Effector CD4-positive, alpha-beta T cell (primary cell): ENCODE measurements around the gene NCOR2.

Experiments used
- DNase-seq: peaks from one replicate; pipeline ENCODE4 v3.0.0-alpha.2; 2020
- total RNA-seq: gene quantifications from one replicate; lab custom pipeline; 2026; lab: John Stamatoyannopoulos, UW

NCOR2 gene
- total RNA-seq, result 95.1 reads per million, percentile 81 among the genes with 10 or more reads in this experiment

DNA sequence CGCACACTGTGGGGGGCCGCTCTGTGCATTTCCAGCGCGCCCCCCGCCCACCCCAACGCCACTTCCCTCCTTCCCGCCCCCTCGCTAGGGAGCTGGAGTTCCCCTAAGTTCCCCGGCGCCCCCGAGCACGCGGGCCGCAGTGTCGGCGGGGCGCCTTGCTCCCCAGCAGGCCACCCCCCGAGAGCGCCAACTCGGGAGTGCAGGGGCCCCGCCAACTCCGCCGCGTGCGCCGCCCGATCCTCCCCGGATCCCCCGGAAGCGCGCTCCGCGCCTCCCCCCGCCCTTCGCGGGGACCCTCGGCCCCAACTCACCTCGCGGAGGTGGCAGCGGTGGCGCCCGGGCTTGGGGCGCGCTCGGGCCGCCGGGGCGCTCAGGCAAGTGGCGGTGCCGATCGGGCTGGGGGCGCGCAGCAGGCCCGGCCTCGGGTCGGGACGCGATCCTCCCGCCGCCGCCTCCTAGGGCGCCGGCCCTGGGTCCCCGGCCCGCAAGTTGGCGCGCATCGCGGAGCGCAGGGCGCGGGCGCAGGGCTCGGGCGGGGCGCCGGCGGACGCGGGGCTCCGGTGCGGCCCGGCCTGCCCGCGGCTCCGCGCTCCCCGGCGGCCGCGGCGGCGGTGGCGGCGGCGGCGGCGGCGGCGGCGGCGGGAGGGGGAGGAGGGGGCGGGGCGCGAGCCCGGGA lies at the start of gene NCOR2:
Gene NCOR2, minus strand, starts transcription at position 616 of the 676 bp plus-strand sequence. CDS start 72,361 bp downstream, outside the sequence.
- DNase-seq, result peak; percentile 39

DNA sequence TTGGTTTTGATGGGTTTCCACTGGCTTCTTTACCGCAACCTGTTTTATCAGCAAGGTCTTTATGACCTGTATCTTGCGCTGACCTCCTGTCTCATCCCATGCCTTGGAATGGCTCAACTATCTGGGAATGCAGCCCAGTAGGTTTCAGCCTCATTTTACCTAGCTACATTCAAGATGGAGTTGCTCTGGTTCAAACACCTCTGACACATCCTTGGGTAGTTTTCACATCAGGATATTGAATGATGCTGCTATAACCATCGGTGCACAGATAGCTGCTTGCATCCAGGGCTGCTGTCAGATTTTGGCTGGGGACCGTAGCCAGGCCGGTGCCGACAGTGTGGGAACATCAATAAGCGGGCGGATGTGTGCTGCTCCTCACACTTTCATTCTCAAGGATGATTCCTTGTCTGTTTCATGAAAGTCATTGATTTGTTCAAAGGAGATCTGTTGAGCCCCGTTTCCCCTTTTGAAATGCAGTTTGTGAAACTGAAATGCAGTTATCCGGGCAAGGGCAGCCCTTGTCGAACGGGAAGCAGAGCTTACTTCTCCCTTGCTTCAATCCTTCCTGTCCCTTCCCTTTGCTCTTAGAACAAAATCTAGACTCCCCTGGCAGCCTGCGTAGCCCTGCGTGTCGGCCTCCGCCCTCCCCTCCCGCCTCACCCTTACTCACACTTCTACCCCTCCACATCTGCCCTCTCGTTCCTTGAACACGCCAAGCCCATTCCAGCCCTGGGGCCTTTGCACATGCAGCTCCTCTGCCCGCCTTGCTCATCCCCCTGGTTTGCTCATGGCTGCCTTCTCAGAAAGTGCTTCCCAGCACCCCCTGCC lies 49.2 kb upstream of the NCOR2 start:
- no peak for DNase-seq

DNA sequence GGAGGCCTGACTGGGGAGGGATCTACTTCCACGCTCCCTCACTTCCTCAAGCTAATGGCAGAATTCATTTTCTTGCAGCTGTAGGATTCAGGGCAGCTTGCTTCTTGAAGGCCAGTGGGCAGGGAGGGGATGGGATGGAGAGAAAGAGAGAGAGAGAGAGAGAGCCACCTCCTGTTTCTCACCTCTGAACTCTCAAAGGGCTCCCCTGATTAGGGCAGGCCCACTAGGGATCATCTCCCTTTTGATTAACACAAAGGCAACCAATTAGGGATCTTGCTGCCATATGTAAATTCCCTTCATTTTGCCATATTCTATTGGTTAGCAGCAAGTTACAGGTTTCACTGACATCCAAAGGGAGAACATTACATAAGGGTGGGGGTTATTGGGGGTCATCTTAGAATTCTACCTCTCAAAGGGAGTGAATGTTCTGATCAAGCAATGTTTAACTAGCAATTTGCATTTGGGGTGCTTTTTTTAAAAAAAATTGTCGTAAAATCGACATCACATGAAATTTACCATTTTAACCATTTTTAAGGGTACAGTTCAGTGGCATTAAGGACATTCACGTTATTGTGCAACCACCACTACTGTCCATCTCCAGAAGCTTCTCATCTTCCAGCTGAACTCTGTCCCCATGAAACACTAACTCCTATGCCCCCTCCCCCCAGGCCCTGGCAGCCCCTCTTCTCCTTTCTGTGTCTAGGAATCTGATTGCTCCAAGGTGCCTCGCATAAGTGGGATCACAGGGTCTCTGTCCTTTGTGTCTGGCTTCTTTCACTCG lies 47.3 kb upstream of the NCOR2 start:
- DNase-seq, result no peak

DNA sequence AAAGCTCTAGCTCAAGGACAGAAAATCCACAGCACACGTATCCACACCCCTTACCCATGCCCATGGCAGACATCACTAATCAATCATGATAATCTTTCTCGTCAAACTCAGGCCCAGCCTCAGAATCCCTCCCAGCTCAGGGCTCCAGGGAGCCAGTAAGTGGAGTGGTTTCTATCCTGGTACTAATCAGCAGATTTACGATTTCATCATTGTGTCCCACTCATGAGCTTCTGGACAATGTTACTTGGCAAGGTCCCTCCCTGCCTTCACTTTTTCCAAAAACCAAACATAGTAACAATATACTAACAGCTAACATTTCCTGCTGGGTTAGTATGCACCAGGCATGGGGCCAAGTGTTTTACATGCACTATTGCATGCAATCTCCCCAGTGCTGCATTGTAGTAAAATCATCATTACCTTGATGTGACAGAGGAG lies 45.8 kb upstream of the NCOR2 start:
- DNase-seq, result no peak

DNA sequence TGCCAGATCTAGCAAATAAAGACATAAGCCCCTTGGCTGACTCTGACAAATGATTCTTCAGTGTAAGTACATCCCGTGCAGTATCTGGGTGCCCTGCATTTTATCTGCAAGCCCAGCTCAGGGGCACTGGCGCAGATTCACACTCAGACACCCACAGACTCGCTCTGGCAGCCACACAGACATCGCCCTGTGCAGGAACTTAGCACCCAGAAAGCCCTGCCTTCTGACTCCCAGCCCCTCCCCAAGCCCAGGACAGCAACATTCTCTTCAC lies 44.9 kb upstream of the NCOR2 start:
- DNase-seq, result no peak

DNA sequence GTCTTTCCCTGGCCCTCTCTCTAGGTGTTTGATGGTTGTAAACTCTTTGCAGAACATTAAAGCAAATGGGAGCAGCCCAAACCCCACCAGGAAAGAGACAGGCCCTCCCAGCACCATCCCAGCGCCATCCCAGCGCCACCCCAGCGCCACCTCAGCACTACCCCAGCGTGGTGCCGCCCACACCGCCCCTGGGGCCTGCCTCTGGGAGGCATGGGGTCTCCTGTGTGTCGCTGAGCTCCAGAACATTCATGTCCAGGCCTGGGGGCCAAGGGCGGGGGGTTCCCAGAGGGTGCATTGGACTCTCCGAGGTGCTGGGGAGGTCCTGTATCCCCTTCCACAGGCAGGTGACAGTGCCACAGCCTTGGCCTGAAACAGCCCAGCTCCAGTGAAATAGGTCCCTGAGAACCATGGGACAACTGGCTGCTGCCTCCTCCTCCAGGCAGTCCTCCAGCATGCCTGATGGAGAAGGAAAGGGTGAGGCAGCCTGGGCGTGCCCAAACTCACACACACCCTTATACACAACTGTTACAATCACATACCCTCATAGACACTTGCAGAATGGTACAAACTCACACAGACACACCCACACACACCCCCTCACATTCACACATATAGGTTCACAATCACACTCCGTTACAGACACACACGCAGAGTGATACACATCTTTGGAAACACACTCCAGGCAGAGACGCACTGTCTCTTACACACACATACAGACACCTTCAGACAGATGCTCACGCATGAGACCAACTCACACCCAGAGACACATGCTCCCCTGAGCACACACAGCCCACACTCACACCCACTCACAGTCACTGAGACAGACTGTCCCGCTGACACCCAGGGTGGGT lies 44.4 kb upstream of the NCOR2 start:
- no peak for DNase-seq

DNA sequence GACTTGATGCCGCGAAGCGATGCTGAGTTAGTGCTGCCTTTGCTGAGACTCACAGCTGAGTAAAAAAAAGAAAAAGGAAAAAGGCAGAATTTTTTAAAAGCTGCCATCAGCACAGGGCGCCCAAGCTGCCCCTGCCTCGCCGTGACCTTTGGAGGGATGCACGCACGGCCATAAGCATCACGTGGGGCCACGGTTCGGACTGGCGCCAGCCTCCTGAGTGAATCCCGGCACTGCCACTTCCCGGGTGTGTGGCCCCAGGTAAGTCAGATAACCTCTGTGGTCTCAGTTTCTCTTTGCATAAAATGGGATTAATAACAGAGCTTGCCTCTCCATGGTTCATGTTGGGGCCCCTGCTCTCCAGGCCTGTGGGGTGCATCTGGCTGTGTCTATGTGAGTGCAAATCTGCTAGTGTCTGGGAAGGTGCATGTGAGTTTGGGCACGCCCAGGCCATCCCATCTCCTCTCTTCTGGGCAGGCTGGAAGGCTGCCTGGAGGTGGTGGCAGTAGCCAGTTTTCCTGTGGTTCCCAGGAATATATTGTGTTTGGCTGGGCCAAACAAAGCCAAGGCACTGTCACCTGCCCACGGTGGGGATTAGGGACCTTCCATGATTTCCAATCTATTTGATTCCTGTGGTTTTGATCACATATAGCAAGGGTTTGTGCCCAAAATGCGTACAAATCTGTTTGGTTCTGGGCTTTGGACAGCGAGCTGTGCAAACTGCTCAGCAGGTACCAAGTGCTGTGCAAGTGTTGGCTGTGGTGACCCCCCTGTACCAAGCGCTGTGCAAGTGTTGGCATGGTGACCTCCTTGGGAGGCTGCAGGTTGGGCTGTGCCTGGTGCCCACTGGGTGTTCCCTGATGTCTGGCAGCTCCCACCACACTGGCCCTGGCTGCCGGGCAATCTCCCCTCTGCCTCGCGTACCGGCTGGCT lies 43.5 kb upstream of the NCOR2 start:
- no peak for DNase-seq

DNA sequence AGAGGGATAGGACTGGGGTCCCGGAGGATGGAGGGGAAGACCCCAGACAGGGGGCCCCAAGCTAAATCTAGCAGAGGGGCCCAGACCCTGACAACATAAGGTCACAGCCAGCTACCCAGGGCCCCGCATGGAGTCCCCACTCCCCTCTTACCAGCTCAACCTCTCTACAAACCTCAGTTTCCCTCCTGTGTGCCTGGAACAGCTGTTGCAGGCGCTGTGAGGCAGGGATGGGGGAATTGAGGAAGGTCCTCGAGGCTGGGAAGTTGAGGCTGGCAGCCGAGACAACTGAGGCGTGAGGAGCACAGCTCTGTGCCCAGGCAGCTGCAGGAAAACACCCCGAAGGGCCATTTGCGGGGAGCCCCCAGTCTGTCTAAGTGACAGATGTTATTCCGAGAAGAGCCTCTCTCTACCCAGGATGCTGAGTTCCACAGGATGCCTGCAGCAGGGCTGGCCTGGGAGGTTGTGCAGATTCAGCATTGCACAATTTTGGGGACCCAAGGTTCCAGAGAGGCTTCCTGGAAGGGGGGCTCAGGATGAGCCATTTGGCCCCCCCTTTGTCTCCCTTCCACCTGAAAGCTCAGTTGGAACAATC lies 42.7 kb upstream of the NCOR2 start:
- DNase-seq, result no peak

DNA sequence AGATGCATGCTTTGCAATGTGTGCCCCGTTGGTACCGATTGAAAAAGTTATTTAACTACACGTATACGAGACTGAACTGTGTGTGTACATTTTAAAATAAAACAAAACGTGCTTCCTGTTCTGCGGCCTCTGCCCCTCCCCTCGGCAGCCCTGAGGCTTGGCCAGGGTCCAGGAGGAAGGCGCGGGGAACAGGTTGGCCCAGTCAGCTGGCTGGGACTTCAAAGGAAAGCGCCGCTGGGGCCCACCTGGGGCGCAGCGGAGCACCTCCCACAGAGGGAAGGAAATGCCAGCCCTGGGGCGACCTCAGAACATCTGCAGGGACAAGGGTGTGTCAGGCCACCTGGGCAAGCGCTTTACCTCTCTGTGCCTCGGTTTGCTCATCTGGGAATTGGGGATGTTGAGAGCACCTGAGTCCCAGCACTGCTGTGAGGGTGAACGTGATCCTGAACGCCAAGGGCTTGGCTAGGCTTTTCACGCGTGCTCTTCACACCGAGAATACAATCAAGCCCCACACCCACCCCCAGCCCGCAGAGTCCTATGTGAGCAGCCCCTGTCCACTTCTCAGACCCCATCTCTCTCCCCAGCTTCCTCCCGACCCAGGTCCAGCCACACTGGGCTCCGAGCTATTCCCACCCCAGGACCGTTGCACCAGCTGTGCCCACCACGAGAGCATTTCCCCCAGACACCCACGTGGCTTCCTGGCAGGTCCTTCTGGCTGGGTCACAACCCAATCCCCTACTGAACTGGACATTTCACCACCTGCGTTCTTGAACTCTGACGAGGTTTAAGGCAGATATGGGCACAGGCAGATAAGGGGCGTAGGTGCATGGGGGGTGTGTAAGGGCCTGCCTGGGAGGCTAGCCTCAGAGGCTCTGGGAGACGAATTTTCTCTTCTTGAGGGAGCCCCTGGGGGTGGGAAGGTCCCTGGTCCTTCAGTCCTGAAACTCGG lies 41.9 kb upstream of the NCOR2 start:
- peak; percentile 69 for DNase-seq

DNA sequence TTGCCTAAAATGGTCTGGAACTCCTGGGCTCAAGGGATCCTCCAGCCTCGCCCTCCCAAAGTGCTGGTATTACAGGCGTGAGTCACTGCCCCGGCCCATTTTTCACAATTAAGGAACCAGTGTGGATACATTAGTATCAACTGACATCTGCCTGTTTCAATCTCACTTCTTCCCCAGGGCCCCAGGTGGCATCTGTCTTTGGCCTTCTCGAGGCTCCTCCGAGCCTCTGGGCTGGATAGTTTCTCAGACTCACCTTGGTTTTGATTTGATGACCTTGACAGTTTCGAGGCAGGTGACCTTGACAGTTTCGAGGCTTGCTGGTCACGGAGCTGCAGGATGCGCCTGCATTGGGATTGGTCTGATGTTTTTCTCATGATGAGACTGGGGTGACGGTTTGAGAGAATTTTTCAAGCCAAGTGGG lies 41.0 kb upstream of the NCOR2 start:
- DNase-seq, result no peak

DNA sequence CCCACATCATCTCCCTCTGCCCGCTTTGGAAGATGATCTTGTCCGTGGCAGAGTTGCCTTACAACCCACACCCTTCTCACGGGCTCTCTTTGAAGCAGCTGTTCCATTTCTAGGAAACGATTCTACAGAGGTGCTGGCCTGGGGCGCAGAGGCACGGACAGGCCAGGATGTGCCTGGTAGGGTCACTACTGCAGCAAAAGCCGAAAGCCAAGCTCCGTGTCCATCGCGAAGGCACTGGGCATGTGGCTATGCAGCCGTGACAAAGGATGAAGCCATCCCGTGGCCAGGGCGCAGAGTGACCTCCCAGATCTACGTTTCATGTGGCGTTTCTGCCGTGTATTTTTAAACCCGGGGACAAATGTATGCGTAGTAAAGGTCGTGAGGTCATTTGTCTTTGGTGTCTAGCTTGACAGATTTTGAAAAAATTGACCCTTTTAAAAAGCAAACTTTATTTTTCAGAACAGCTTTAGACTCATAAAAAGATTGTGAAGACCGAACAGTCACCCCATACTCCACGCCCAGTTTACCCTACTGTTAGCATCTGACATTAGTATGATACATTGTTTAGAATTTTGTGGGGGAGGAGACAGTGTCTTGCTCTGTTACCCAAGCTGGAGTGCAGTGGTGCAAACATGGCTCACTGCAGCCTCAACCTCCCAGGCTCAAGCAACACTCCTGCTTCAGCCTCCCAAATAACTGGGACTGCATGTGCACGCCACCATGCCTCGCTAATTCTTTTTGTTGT lies 40.4 kb upstream of the NCOR2 start:
- DNase-seq, result no peak

DNA sequence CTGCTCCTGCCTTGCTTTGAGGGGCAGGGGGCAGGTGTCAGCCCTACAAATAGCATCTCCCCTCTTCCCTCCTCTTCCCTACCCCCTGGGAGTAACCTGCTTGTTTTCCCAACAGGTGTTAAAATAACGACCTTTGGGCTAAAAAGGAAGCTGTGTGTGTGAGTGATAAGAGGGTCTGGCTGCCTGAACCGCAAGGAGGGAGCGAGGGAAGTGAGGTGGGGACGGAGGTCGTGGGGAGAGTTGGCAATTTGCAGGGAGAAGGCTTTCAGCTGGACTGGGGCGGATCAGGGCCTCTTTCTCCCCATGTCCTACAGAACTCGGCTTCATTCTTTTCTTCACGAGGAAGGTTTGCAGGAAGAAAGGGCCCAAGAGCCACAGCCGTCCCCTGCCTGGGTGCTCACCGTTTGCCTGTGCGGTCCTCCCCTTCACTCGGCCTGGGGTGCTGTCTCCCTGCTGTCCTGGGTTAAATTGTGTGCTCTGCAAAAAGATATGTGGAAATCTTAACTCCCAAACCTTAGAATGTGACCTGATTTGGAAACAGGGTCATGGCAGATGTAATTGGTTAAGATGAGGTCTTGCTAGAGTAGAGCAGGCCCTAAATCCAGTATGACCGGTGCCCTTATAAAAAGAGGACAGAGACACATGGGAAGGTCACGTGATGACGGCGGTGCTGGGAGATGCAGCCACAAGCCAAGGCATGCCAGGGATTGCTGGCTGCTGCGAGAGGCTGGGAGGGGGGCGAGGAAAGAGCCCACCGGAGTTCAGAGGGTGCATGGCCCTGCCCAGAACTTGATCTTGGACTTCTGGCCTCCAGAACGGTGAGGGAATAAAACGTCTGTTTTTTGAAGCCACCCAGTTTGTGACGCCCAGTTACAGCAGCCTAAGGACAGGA lies 38.7 kb upstream of the NCOR2 start:
- DNase-seq, result no peak

DNA sequence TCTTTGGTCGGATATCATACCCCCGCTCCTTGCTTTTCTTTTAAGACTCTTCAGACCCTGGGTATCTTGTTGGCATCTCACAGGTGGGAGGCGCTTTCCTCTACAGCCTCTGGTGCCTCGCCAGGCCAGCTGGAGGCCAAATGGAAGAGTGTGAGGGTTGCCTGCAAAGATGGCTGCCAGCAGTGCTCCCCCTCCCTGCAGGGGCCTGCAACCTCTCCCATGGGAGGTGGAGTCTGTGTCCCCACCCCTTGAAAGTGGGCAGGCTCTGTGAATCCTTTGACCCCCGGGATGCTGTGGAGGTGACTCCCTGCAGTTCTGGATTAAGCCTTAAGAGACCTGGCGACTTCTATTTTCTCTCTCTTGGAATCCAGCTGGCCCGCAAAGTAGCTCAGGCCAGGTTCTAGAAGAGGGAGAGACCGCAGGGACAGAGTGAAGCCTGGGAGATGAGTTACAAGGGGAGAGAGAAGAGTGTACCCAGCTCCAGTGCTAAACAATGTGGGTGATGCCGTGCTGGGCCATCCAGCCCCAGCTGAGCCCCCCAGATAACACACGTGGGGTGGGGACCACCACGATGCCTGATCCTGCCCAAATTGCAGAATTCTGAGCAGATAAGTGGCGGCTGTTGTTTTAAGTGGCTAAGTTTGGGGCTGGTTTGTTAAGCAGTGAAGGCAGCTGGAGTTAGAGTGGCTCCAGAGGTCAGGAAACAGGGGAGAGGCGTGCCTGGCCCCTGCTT lies 37.9 kb upstream of the NCOR2 start:
- DNase-seq, result no peak

DNA sequence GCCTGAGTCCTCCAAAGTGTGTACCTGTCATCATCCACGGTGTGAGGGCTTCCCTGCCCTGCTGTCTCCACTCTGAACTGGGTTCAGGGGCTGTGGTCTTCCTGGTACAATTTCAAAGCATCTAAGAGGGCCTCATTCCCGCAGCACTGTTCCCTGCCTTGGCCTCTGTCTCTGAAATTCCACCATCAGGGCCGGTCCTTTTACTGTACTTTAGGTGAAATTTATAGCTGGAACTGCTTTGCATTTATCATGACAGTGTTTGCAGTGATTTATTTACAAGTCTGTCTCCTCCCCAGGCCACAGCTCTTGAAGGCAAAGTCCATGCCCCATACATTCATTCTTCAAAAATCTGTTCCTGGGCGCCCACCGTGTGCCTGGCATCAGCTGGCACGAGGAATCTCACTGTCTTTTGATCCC lies 36.9 kb upstream of the NCOR2 start:
- no peak for DNase-seq

DNA sequence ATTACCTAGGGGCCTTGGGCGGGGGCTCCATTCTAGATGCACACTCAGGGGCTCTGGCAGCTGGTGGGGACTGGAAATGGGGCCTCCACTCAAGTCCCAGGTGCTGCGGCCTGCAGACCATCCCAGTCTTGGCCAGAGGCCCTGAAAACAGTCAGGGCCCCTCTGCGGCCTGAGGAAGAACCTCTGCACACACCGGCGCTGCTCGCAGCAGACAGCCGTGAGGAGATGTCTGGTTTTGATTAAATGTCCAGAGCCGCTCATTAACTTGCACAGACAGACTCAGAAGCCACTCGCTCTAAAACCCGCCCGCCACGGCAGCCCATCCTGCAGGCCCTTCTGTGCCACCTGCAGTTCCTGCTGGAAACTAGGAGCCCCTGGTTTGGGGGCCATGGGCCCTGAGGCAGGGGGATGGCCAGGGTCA lies 36.4 kb upstream of the NCOR2 start:
- no peak for DNase-seq

DNA sequence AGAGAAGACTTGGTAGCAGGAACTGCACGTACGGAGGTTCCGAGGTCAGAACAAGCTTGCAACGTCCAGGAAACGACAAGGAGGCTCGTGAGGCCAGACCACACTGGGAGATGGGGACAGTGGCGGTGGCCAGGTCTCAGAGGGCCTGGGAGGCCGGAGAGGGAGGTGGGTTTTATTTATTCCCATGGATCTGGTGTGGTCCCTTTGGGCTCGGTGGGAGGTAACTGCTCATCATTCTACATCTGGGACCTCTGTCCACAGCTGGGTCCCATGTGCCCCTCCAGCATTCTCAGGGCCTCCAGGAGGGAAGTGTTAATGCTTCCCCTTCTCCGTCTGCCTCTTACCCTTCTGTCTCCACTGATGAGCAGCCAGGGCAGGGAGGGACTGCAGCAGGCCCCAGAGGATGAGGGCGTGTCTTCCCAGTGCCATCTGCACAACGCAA lies 35.7 kb upstream of the NCOR2 start:
- no peak for DNase-seq

DNA sequence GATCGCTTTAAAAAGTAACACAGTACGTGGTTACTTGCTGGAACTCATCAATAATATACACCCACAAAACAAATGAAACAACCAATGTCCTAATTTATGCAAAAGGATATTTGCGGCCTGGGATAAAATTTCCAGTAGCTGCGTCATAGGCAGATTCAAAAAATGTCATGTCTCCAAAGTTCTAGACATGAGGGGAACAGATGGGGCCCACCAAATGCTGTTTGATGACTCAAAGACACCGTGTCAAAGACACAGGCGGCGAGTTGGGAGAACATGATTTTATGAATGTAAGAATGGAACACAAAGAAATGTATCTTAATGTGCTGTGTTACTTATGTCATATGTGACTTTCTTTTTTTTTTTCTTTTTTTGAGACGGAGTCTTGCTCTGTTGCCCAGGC lies 34.3 kb upstream of the NCOR2 start:
- DNase-seq, result no peak
